Nephron progenitor cell (in vitro differentiated cells): ENCODE measurements around the gene NF1.

ENCODE experiments used
- DNase-seq: peaks from one replicate; pipeline ENCODE4 v3.0.0; 2021
- H3K27ac Mint-ChIP-seq: 2 replicates; pipeline ENCODE4 v1.8.0; 2021; ENCODE audit warnings: mild to moderate bottlenecking, moderate library complexity, mixed read lengths
- H3K27me3 Mint-ChIP-seq: 2 replicates; pipeline ENCODE4 v1.8.0; 2021; ENCODE audit warnings: mild to moderate bottlenecking, low read depth, mixed read lengths; ENCODE audit not compliant: poor library complexity
- H3K36me3 Mint-ChIP-seq: 2 replicates; pipeline ENCODE4 v1.8.0; 2021; ENCODE audit warnings: low read depth, mixed read lengths
- H3K4me1 Mint-ChIP-seq: 2 replicates; pipeline ENCODE4 v1.8.0; 2021; ENCODE audit warnings: mixed read lengths
- H3K4me3 Mint-ChIP-seq: 2 replicates; pipeline ENCODE4 v1.8.0; 2021; ENCODE audit warnings: mild to moderate bottlenecking, moderate library complexity, mixed read lengths
- H3K9me3 Mint-ChIP-seq: 2 replicates; pipeline ENCODE4 v1.8.0; 2021; ENCODE audit warnings: mild to moderate bottlenecking, moderate library complexity, mixed read lengths
- CTCF ChIP-seq: fragments of 200-600 bp; sonication (generic); IDR thresholded peaks from 2 replicates; pipeline ENCODE4 v1.5.0; 2021; ENCODE audit warnings: antibody characterized with exemption

Gene NF1

GRCh38 chr17:31391496-31391949 is 296.7 kb downstream of the NF1 start, which contains the start of gene RAB11FIP4:
TSS of gene RAB11FIP4 (plus strand) at chr17:31391675. CDS start at chr17:31391853, 178 bp downstream.
- Mint-ChIP-seq H3K27me3 (peaks cover 75% of the 10 kb centered on the region), H3K9me3 (no peaks in the 10 kb centered on the region), H3K4me3 (peak within 1 kb of the TSS; percentile 74), H3K4me1 (peaks cover 20% of the 10 kb centered on the region), H3K27ac (no peak within 1 kb of the TSS), H3K36me3 (no peaks in the 10 kb centered on the region)
- TF ChIP-seq CTCF: no peak
- peak; percentile 66 for DNase-seq

GRCh38 chr17:31392002-31392855 is 297.5 kb downstream of the NF1 start:
- H3K27me3 Mint-ChIP-seq: peaks cover 76% of the 10 kb centered on the region
- TF ChIP-seq CTCF: no peak
- peaks cover 20% of the 10 kb centered on the region for H3K4me1 Mint-ChIP-seq
- no peaks in the 10 kb centered on the region for H3K9me3 Mint-ChIP-seq
- H3K36me3 Mint-ChIP-seq: no peaks in the 10 kb centered on the region
- no peak overlapping the region for H3K27ac Mint-ChIP-seq
- H3K4me3 Mint-ChIP-seq: peak overlapping the region; percentile 74
- DNase-seq: no peak

GRCh38 chr17:31392856-31393748 is 298.3 kb downstream of the NF1 start:
- peaks cover 77% of the 10 kb centered on the region for H3K27me3 Mint-ChIP-seq
- no peak for TF ChIP-seq CTCF
- H3K4me1 Mint-ChIP-seq: peaks cover 20% of the 10 kb centered on the region
- no peaks in the 10 kb centered on the region for H3K36me3 Mint-ChIP-seq
- no peak overlapping the region for H3K27ac Mint-ChIP-seq
- H3K4me3 Mint-ChIP-seq: peak overlapping the region; percentile 74
- H3K9me3 Mint-ChIP-seq: no peaks in the 10 kb centered on the region
- DNase-seq: no peak

- Mint-ChIP-seq H3K4me1 (peaks cover 20% of the 10 kb centered on the region), H3K4me3 (peak overlapping the region; percentile 63), H3K27me3 (peaks cover 75% of the 10 kb centered on the region), H3K27ac (no peak overlapping the region), H3K9me3 (no peaks in the 10 kb centered on the region), H3K36me3 (no peaks in the 10 kb centered on the region)
- no peak for DNase-seq
- no peak for TF ChIP-seq CTCF
Observed at GRCh38 chr17:31393749-31394146, 299.0 kb downstream of the NF1 start.

GRCh38 chr17:31394544-31394943 is 299.8 kb downstream of the NF1 start:
- no peaks in the 10 kb centered on the region for H3K9me3 Mint-ChIP-seq
- H3K27me3 Mint-ChIP-seq: peaks cover 67% of the 10 kb centered on the region
- peak; percentile 94 for DNase-seq
- peaks cover 20% of the 10 kb centered on the region for H3K4me1 Mint-ChIP-seq
- H3K36me3 Mint-ChIP-seq: no peaks in the 10 kb centered on the region
- peak overlapping the region; percentile 57 for H3K4me3 Mint-ChIP-seq
- no peak for TF ChIP-seq CTCF
- H3K27ac Mint-ChIP-seq: no peak overlapping the region
